K562 (cell line): Measurements from ENCODE around the gene JAKMIP1.

Source experiments
- CBX2 ChIP-seq: fragments of 200-600 bp; sonication (generic); IDR thresholded peaks from one replicate; pipeline ENCODE4 v1.6.1; 2012; ENCODE audit warnings: mild to moderate bottlenecking, low read length, inconsistent platforms; ENCODE audit not compliant: insufficient read depth, poor library complexity, severe bottlenecking
- ELF2 ChIP-seq: fragments of 250-450 bp; sonication (Bioruptor Pico); IDR thresholded peaks from 2 replicates; pipeline ENCODE4 v1.5.0; 2021; ENCODE audit warnings: mild to moderate bottlenecking
- HMGXB4 ChIP-seq: sonication (generic); formaldehyde crosslinking; IDR thresholded peaks from 2 replicates; pipeline ENCODE4 v1.8.1; 2023; ENCODE audit warnings: mild to moderate bottlenecking, missing genetic modification reagents
- NKRF ChIP-seq: fragments of 450-650 bp; IDR thresholded peaks from 2 replicates; pipeline ENCODE4 v1.6.1; 2016; ENCODE audit warnings: borderline replicate concordance
- REST ChIP-seq, 2 experiments: fragments of 450-650 bp; formaldehyde crosslinking in 1 of 2; IDR thresholded peaks; 2 replicates each; pipeline versions ENCODE4 v1.4.0 to v1.6.1; 2014 to 2020; ENCODE audit warnings: mild to moderate bottlenecking in 2 of 2, borderline replicate concordance in 1 of 2, low read depth in 1 of 2
- ZNF282 ChIP-seq: sonication (generic); formaldehyde crosslinking; IDR thresholded peaks from 2 replicates; pipeline ENCODE4 v1.8.1; 2023; ENCODE audit warnings: missing genetic modification reagents

GRCh38 chr4:6063684-6064083, 136.7 kb downstream of the JAKMIP1 start:
- TF ChIP-seq ZNF282 (CRISPR knock-in tag) = no peak
- no peak for TF ChIP-seq NKRF
- TF ChIP-seq CBX2 = no peak
- TF ChIP-seq HMGXB4 (CRISPR knock-in tag) = no peak
- TF ChIP-seq ELF2 (CRISPR knock-in tag) = no peak
- TF ChIP-seq REST (IDR thresholded peaks at IDR 0.05; ENCODE audit: borderline replicate concordance) = no peak
- TF ChIP-seq REST (CRISPR knock-in tag; IDR thresholded peaks at IDR 0.05; ENCODE audit: low read depth) = no peak
